ENCODE measurements around the gene AFAP1L1. TPM values are rescaled to one million over a fixed set of nuclear protein-coding genes. Genes with fewer than 3 reads are reported as not detected.

The AFAP1L1 gene
- total and polyA plus RNA-seq, 9 of the 15 experiments (the other 6 are each of a cell fraction or from before 2014, with no cell fraction given): 0.01 to 0.12 (median 0.03) TPM; not detected in 4

DNA sequence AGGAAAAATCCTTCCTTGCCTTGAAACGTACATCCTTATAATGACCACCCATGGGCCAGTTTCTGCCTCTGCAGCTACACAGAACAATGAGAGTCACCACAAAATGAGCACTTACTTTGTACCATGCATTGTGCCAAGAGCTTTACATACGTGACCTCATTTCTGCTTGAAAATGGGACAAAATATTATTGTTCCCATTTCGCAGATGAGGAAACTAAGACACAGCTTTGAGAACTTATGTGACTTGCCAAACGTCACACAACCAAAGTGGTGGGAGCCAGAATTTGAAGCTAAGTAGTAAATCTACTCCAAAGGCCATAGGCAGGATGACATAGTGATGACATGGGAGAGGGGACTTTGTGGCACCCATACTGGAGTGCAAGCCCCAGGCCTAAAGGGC is 38.8 kb downstream of the AFAP1L1 start:
- FAIRE-seq (no peak), ATAC-seq (no peak), DNase-seq (ENCODE audit: extremely low read depth in 1 of 4, low spot score in 3 of 4) (no peak)
- Histone ChIP-seq H3K9ac (ENCODE audit: insufficient read depth in 1 of 2, low read depth in 2 of 2, low read length in 2 of 2) (no peak overlapping the region), H3K9me1 (ENCODE audit: control insufficient read depth, insufficient read depth, low read length) (no peaks in the 10 kb centered on the region), H2AFZ (ENCODE audit: low read depth, low read length) (no peak overlapping the region), H3K9me3 (replicated peaks; ENCODE audit: control insufficient read depth, insufficient read depth, low read depth, low read length) (no peaks in the 10 kb centered on the region), H3K4me3 (no peak overlapping the region), H3K27ac (ENCODE audit: extremely low read depth, low read depth, low read length) (no peak overlapping the region), H3K79me2 (ENCODE audit: control insufficient read depth, insufficient read depth, low read length) (no peaks in the 10 kb centered on the region), H3K36me3 (ENCODE audit: control insufficient read depth, insufficient read depth, low read length) (no peaks in the 10 kb centered on the region), H4K20me1 (replicated peaks; ENCODE audit: control insufficient read depth, insufficient read depth, low read length) (no peaks in the 10 kb centered on the region), H3K4me2 (ENCODE audit: insufficient read depth, low read length) (no peak overlapping the region), H3K27me3 (ENCODE audit: control insufficient read depth in 2 of 2, insufficient read depth in 2 of 2, low read length in 2 of 2) (peaks cover 31 to 53% of the 10 kb centered on the region in 2 experiments), H3K4me1 (replicated peaks in 1 of 2; ENCODE audit: control insufficient read depth in 2 of 2, insufficient read depth in 2 of 2, low read length in 2 of 2) (no peaks in the 10 kb centered on the region)
- intact Hi-C loops (cut with micrococcal nuclease): no loop called here
- TF ChIP-seq NFXL1 (CRISPR knock-in tag; IDR thresholded peaks at IDR 0.05) (no peak), ETV1 (tag; conservative IDR thresholded peaks at IDR 0.05; ENCODE audit: low read depth) (no peak), SETDB1 (IDR thresholded peaks at IDR 0.05; ENCODE audit: low read length) (no peak), BRD4 (IDR thresholded peaks at IDR 0.05) (no peak), MECOM (CRISPR knock-in tag; IDR thresholded peaks at IDR 0.05) (no peak), BCOR (IDR thresholded peaks at IDR 0.05) (peak; percentile 49; the same call in 1 of the 2 replicates), TAF9B (IDR thresholded peaks at IDR 0.05; ENCODE audit: partially characterized antibody) (no peak), ARID1B (IDR thresholded peaks at IDR 0.05) (no peak), KDM1A (IDR thresholded peaks at IDR 0.05) (0 out of 4 replicates have a peak, but pooled peaks of 1 of the 2 experiments have one; percentile 13), BHLHE40 (IDR thresholded peaks at IDR 0.05; ENCODE audit: low read length) (no peak), RBM25 (IDR thresholded peaks at IDR 0.05; ENCODE audit: low read depth, low read length, severe bottlenecking) (peak; percentile 65)
- TF ChIP-seq, protein P1, sequence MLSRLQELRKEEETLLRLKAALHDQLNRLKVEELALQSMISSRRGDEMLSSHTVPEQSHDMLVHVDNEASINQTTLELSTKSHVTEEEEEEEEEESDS (CRISPR knock-in tag; IDR thresholded peaks at IDR 0.05): no peak
- ChIA-PET CTCF (ENCODE audit: low intra/inter-chr PET ratio) (no interaction called here), POLR2A (interaction anchor here (0.6 to 2.1 kb wide), 4 partner anchors 10 to 61 kb away, joined by 3 to 9 read pairs (median 4); no protein-coding TSS in a partner anchor)
- in situ Hi-C loops (cut with MboI): no loop called here
- no TSS peak for BruUV-seq (replicated peaks)
- WGBS (ENCODE audit: insufficient coverage, low coverage, missing lambda C conversion rate): 13% methylated on average over 4 of the region's 4 CpGs

All from K562 (cell line).